Lower leg skin (tissue), 4 donors: Measurements from ENCODE around the gene PARP11. TPM values are rescaled to one million over a fixed set of nuclear protein-coding genes. Genes with fewer than 3 reads are reported as not detected.

Experiments used
- DNase-seq, 2 donors: peaks; one replicate each; pipeline ENCODE4 v3.0.0-alpha.2; 2019; ENCODE audit warnings: low spot score in 2 of 2
- H3K4me3 ChIP-seq: fragments of 200-600 bp; sonication (generic); 2 replicates; pipeline ENCODE4 v1.5.1; 2017; ENCODE audit warnings: mild to moderate bottlenecking, low read depth; ENCODE audit not compliant: poor library complexity, severe bottlenecking
- CTCF ChIP-seq, 3 donors: fragments of 450-650 bp; IDR thresholded peaks; one replicate each; pipeline ENCODE4 v1.5.1; 2016; ENCODE audit warnings: antibody characterized with exemption in 3 of 3, mild to moderate bottlenecking in 3 of 3, moderate library complexity in 2 of 3
- POLR2A ChIP-seq, 2 donors: fragments of 450-650 bp; IDR thresholded peaks; one replicate each; pipeline ENCODE4 v1.6.1; 2016 to 2017; ENCODE audit warnings: antibody characterized with exemption in 2 of 2, mild to moderate bottlenecking in 1 of 2, moderate library complexity in 1 of 2
- WGBS, 2 donors: methylation state at CpG; one replicate each; pipeline ENCODE4 v1.1.5; 2018; 5-methylcytosine and 5-hydroxymethylcytosine counted together
- intact Hi-C: fragments of 100-400 bp; cut with DNase I; formaldehyde crosslinking; loops from one replicate; pipeline ENCODE4 v1.15.0; 2023; ENCODE audit warnings: low total_unique reads
- total RNA-seq, 4 donors: library from RNA; depleted of rRNA; stranded (reverse); fragments of >200 nt; gene quantifications; one replicate each; pipeline ENCODE4 v1.1.0, GENCODE V29; 2016

The PARP11 gene
- total RNA-seq, 4 donors from 2014 or later = 0.34 to 4.2 (median 2.0) TPM

GRCh38 chr12:3913278-3913677 is 40.1 kb upstream of the PARP11 start:
- DNase-seq = no peak
- WGBS, 2 donors = 69 to 74% methylated on average over 5 of the region's 5 CpGs
- intact Hi-C loops = no loop called here
- no peak for TF ChIP-seq POLR2A (IDR thresholded peaks at IDR 0.05)
- H3K4me3 ChIP-seq = no peak overlapping the region

DNA sequence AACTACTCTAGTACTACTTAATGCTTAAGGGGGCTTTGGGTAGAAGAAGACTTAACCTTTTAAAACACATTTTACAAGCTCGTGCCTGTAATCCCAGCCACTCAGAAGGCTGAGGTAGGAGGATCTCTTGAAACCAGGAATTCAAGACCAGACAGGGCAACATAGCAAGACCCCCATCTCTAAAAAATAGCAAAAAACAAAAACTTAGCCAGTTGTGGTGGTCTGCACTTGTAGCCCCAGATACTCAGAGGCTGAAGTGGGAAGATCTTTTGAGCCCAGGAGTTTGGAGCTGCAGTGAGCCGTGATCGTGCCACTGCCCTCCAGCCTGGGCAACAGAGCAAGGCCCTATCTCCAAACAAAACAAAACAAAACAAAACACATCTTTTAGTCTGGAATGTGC is 39.7 kb upstream of the PARP11 start:
- no peak overlapping the region for H3K4me3 ChIP-seq
- 82 to 92% methylated on average over 3 of the region's 3 CpGs for WGBS, 2 donors
- no peak for TF ChIP-seq CTCF (IDR thresholded peaks at IDR 0.05)
- no peak for TF ChIP-seq POLR2A (IDR thresholded peaks at IDR 0.05)
- intact Hi-C loops = no loop called here
- DNase-seq = no peak

DNA sequence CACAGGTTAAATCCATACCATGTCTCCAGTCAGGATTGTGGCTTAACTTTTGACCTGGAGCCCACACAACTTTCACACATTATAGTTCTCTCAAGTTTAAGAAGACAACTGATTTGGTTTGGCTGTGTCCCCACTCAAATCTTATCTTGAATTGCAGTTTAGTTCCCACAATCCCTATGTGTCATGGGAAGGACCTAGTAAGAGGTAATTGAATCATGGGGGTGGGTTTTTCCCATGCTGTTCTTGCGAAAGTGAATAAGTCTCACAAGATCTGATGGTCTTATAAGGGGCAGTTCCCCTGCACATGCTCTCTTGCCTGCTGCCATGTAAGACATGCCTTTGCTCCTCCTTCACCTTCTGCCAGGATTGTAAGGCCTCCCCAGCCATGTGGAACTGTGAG is 38.2 kb upstream of the PARP11 start:
- WGBS, 2 donors = 96 to 100% methylated on average over 1 of the region's 1 CpG

GRCh38 chr12:3905664-3906063 is 32.5 kb upstream of the PARP11 start:
- intact Hi-C loops = no loop called here
- DNase-seq = no peak
- no peak for TF ChIP-seq CTCF (IDR thresholded peaks at IDR 0.05)
- no peak for TF ChIP-seq POLR2A (IDR thresholded peaks at IDR 0.05)
- H3K4me3 ChIP-seq = no peak overlapping the region
- 85 to 88% methylated on average over 5 of the region's 5 CpGs for WGBS, 2 donors

More for the DNA sequence above, 38.2 kb upstream of the PARP11 start:
- TF ChIP-seq CTCF (IDR thresholded peaks at IDR 0.05) = no peak
- no peak for TF ChIP-seq POLR2A (IDR thresholded peaks at IDR 0.05)
- intact Hi-C loops = no loop called here
- no peak overlapping the region for H3K4me3 ChIP-seq
- no peak for DNase-seq

- no peak for DNase-seq
- H3K4me3 ChIP-seq = no peak overlapping the region
- intact Hi-C loops = no loop called here
- WGBS, 2 donors = 61 to 74% methylated on average over 2 of the region's 2 CpGs
- TF ChIP-seq POLR2A (IDR thresholded peaks at IDR 0.05) = no peak
- TF ChIP-seq CTCF (IDR thresholded peaks at IDR 0.05) = no peak
These were observed 31.8 kb upstream of the PARP11 start for GRCh38 chr12:3904999-3905398.

- TF ChIP-seq POLR2A (IDR thresholded peaks at IDR 0.05) (no peak), CTCF (IDR thresholded peaks at IDR 0.05) (no peak)
- intact Hi-C loops = no loop called here
- H3K4me3 ChIP-seq = no peak overlapping the region
- no peak for DNase-seq
These were observed 29.7 kb upstream of the PARP11 start for GRCh38 chr12:3902921-3903320.
